COLO668 (cell line): Measurements from ENCODE around the gene STEAP2.
A peak's percentile ranks its signal among the peaks of the same experiment; 100 is the strongest.
"Not testable (repeated sequence)": the region's sequence is repeated elsewhere in the genome, so short reads cannot be mapped to it uniquely, and the experiment has no call there.

Experiments used
- DNase-seq: peaks from one replicate; lab custom pipeline; 2025; ENCODE audit not compliant: unreplicated experiment; lab: John Stamatoyannopoulos, UW

Gene STEAP2

DNA sequence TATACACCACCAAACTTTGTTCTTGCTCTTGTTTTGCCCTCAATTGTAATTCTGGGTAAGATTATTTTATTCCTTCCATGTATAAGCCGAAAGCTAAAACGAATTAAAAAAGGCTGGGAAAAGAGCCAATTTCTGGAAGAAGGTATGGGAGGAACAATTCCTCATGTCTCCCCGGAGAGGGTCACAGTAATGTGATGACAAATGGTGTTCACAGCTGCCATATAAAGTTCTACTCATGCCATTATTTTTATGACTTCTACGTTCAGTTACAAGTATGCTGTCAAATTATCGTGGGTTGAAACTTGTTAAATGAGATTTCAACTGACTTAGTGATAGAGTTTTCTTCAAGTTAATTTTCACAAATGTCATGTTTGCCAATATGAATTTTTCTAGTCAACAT lies 20.9 kb downstream of the STEAP2 start:
- no peak for DNase-seq

DNA sequence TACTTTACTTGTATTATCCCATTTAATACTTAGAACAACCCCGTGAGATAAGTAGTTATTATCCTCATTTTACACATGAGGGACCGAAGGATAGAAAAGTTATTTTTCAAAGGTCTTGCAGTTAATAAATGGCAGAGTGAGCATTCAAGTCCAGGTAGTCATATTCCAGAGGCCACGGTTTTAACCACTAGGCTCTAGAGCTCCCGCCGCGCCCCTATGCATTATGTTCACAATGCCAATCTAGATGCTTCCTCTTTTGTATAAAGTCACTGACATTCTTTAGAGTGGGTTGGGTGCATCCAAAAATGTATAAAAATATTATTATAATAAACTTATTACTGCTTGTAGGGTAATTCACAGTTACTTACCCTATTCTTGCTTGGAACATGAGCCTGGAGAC lies 22.0 kb downstream of the STEAP2 start:
- no peak for DNase-seq

DNA sequence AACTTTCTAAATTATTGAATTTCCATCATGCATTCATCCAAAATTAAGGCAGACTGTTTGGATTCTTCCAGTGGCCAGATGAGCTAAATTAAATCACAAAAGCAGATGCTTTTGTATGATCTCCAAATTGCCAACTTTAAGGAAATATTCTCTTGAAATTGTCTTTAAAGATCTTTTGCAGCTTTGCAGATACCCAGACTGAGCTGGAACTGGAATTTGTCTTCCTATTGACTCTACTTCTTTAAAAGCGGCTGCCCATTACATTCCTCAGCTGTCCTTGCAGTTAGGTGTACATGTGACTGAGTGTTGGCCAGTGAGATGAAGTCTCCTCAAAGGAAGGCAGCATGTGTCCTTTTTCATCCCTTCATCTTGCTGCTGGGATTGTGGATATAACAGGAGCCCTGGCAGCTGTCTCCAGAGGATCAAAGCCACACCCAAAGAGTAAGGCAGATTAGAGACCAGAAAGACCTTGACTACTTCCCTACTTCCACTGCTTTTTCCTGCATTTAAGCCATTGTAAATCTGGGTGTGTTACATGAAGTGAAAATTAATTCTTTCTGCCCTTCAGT lies 25.3 kb downstream of the STEAP2 start:
- DNase-seq: no peak

DNA sequence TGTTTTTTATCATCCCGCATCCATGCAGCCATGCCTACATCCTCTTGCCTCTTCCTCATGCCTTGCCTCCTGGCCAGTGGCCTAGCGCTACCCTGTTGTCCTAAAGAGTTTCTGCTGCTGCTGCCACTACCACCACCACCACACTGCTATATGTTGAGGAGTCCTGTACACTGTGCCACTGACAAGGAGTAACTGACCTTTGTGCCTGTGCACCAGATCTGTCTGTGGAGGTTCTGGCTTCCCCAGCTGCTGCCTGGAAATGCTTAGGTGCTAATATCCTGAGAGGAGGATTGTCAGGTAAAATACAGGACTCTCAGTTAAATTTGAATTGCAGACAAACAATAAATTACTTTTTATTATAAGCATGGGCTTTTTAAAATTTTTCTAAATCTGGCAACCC lies 26.5 kb downstream of the STEAP2 start:
- DNase-seq: no peak

DNA sequence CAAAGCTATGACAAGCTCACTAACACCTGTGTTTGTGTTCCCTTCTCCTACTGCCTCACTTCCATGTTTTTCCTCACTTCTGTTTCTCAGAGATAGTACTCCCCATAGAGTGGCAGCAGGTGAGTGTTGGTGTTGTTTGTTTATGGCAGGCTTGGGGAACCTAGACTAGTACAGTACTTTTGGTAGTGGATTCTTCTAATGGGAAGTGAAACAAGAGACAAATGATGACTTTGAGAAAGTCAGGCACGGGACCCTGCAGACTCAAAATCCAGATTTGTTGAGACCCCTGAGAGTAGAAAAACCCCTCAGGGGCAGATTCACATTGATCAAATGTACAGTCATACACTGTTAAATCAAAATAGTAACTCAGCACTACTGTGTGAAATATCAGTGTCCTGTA lies 27.0 kb downstream of the STEAP2 start:
- DNase-seq: no peak

DNA sequence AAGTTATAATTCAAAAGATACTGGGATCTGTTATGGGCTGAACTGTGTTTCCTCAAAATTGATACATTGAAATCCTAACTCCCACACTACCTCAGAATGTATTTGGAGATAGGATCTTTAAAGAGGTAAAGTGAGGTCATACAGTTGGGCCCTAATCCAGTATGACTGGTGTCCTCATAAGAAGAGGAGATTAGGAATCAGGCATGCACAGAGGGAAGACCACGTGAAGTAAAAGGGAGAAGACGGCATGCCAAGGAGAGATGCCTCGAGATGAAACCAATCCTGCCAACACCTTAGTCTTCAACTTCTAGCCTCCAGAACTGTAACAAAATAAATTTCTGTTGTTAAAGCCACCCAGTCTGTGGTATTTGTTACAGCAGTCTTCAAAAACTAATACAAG lies 27.5 kb downstream of the STEAP2 start:
- DNase-seq: no peak

DNA sequence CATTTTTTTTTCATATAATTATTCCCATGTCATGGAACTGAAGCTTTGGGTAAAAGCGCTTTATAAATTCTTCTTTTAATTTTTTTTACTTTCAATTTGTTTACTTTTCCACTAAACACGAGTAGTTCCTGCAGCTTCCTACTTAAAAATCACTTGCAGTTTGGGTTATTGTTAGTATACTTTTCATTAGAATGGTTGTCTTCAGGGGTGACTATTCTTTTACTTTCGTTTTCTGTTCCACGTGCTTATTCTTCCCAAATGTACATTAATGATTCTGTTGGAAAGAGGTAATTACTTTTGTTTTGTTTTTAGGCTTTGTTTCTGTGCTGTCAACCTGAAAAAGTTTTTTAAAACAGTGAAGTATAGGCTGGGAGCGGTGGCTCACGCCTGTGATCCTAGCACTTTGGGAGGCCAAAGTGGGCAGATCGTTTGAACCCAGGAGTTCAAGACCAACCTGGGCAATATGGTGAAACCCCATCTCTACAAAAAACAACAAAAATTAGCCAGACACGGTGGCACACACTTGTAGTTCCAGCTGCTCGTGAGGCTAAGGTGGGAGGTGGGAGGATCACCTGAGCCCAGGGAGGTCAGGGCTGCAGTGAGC lies 28.2 kb downstream of the STEAP2 start:
- DNase-seq: no peak

DNA sequence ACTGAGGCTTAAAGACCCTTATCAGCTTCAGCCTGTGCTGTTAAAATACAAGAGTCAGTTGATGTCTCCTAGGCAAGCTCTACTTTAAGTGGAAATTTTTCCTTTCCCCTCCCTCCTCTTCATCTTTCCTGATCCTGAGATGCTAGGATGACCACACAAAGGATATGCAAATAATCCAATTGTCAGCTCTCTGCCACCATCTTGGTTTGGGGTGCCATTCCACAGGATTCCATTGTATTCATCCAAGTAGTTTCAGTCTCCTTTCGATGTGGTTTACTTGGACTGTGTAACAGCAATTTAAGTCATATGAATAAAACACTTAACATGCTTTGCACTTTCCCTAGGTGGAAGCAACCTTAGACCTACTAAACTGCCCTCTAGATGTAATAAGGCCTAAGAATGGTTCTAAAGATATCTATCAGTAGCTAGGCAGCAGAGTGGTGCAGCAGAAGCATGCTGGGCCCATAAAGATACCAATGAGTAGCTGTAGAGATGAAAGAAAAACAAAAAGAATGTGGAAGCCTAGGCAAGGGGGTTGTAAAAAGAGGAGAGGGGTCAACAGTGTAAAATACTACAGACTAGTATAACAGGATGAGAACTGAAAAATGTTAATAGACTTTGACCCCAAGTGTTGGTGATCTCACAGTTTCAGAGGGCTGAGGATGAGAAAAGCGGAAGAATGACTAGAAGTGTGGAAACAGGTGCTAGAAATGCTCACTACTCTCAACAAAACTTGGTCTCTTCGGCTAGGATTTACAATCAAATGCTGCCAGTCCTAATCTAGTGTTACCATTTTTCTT lies 31.0 kb downstream of the STEAP2 start:
- DNase-seq: no peak

DNA sequence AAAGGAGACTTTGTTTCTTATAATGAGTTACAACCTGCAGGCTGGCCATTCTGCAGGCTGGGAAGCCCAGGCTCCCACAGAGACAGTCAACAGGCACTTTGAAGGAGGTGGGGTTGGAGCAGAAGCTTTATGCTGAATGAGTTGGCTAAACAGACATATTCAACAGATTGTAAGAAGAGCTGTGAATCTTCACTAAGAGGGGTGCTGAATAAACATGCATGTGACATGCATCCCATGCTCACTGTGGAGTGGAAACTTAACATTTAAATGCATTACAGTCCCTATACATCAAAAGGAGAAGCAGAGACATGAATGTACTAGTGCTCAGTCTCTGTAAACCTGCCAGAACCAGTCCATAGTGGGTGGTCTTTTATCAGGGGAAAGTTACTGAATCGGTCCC lies 32.0 kb downstream of the STEAP2 start:
- DNase-seq: no peak

DNA sequence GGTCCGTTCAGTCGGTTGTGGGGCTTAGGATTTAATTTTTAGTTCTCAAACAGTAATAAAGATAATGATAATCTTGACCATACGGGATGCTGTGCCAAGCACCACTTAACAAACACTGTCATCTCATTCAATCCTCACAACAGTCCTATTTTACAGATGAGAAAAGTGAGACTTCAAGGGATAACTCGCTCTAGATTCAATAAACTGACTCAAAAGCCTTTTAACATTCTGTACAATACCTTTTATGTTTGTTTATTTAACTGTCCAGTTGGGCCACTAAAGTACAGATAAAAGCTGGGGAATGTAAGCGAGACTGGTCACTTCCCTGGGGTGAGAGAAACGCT lies 33.0 kb downstream of the STEAP2 start:
- DNase-seq: no peak

DNA sequence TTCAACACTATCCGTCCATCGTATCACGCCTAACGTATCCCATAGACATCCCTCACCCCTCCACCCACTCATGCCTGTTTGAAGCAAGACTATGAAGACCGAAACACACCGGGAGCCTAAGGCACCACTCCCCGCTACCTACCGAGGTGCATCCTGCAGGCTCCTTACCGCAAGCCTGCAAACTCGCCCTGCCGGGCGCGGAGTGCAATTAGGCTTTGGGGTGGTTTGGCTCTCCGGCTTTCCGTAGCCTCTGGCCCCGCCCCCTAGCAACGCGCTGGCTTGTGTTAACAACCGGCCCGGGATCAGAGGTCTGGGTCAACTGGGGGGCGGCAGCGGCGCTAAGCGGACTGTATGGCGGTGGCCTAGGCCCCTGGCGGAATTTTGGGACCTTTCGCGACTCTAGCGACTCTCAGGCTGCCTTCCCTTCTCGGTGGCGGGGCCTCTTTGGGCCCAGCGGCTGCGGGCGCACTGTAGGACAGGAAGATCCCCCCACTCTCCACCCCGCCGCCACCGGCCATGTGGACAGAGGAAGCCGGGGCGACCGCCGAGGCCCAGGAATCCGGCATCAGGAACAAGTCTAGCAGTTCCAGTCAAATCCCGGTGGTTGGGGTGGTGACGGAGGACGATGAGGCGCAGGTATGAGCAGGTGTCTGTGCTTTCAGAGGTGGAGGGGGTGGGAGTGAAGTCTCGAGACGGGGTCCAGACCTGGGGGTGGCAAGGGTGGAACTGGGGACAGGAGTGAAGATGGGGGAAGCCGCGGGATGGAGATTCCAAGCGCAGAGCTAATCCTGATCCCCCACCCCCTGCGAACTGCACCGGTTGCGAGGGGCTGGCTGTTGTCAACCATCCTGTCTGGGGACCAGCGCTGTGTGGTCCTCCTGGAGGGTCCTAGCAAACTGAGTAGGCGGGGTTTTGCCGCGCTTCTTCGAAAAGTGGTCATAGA lies 33.6 kb downstream of the STEAP2 start, which contains the start of gene CFAP69:
TSS of gene CFAP69 (plus strand) at position 266 of the 943 bp plus-strand sequence. CDS start at position 517, 251 bp downstream.
- peak; percentile 81 for DNase-seq

DNA sequence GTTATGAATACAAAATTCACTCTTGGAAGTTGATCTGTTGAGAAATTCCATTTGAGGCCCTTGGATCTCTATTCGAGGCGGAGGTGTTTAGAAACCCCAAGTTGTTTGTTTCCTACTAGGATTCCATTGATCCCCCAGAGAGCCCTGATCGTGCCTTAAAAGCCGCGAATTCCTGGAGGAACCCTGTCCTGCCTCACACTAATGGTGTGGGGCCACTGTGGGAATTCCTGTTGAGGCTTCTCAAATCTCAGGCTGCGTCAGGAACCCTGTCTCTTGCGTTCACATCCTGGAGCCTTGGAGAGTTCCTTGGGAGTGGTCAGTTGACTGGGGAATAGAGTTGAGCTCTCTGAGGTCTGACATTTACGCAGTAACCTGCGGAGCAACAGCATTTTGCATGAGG lies 34.6 kb downstream of the STEAP2 start:
- no peak for DNase-seq

DNA sequence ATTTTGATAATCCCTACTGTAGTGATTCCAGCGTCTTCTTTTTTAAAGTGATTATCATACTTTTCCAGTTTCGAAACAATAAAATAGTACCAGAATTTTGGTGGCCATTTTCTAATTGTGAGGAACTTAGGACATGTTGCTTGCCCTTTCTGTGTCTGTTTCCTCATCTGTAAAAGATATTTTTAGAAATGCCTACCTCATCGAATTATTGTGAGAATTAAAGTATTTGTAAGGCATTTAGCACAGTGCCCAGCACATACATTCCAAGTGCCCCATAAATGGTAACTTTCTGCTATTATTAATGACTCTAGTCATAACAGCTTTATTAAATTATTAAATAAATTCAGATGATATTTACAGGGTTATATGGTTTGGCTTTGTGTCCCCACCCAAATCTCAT lies 37.2 kb downstream of the STEAP2 start:
- DNase-seq: no peak

DNA sequence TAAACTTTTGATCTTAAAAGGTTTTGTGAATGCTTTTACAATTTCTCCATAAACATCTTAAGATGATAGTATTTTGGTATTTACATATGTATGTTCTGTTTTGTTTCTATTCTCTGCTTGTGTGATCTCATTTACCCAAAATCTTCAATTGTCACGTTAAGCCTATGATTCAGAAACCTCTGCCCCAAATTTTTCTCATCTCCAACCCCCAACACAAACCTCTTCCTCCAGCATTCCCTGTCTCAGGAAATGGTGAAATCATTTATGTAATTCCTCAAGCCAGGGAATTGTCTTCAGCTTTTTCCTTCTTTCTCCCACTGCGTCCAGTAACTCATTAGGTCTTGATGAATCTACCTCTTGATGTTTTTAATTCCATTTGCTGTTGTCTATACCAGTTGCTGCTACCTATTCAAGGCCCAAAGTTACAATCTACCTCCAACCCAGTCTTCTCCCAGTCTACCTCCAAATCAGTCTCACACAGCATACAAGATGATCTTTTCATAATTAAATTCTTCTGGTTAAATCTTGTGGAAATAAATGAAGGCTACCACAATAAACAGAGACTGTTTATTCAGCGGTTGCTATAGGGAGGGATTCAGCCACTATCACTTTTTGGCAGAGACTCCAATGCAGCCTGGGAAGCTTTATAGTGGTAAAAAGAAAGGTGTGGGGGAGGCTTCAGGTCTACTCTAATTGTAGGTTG lies 39.2 kb downstream of the STEAP2 start:
- DNase-seq: no peak

DNA sequence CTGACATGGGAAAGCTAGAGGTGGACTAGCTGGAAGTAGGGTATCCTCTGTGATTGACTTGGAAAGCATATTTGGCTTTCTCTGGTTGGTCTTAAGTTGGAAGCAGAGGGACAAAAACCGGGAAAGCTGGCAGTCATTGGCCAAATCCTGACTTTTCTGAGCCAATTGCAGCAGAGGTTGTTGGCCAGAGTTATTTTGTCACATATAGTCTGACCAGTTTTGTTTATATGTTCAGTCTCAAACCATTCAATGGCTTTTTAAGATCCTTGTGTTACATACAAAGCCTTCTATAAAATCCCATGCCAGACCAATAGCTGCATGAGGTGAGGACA lies 39.7 kb downstream of the STEAP2 start:
- no peak for DNase-seq

DNA sequence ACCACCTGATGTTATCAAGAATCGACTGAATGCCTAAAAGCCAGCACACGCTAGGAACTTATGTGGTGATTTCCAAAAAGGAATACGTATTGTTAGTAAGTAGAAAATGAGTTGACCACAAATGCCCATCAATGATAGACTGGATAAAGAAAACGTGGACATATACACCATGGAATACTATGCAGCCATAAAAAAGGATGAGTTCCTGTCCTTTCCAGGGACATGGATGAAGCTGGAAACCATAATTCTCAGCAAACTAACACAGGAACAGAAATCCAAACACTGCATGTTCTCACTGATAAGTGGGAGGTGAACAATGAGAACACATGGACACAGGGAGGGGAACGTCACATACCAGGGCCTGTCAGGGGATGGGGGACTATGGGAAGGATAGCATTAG lies 44.5 kb downstream of the STEAP2 start:
- not testable (repeated sequence) for DNase-seq

DNA sequence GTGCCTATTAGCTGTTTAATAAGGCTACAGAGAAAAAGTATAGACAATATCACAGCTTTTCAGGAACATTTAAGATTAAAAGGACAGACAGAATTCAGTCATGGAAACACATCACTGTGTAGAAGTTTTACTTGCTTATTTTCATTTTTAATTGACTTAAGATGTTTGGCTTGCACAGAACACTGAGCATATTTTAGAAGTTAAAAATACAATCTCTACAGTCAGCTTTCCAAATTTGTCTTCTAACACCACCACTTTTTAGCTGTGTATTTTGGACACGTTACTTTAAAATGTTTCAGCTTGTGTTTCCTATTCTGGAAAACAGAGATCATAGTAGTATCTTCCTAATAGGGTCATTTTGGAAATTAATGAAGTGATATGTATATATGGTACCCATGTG lies 45.2 kb downstream of the STEAP2 start:
- no peak for DNase-seq

DNA sequence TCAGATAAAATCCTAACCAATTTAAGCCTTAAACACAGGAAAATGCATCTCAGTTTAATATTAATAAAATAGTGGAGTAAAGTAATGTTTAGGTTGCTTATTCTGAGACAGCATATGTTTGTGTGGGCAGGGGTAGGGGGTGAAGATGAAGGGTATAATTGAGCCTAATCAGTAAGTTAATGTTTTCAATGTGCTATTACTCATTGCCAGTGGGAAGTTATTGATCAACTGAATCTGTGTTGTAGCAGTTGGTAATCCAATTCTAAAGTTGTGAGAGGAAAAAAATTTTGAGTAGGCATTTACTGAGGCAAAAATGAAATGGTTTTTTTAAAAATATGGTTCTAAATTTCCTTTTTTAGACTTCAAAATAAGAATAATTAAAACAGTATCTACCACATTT lies 49.9 kb downstream of the STEAP2 start:
- DNase-seq: no peak

DNA sequence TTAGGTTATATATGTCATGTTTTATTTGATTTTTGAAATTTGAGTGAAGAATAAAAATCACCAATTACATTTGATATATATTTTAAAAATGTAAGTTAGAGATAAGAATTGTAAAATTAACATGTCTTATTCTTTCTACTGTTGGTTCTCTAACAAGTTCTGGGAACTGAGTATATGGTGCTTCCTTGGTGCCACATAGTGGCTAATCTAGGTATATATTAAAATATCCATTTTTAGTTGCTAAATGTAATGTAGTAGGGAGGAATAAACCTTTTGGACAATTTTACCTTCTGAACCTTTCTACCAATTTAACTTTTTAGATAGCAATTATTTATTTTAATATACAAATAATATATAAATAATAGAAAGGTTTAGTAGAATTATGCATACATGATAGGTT lies 50.9 kb downstream of the STEAP2 start:
- DNase-seq: no peak

DNA sequence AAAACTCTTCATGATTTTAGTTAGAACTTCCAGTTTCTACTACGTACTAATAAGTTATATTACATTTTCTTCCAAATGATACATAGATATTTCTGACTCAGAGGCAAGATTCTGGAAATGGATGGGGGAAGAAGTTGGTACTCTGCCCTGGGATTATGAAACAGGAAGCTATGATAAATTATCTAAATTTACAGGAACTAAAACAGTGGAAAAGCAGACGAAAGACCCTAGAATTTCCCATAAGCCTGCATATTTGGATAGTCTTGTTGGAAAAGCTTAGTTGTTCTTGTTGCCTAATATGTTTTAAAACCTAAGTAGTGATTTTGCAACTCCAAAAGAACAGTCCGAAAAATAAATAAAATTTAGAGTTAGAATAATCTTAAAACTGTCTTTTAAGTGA lies 55.3 kb downstream of the STEAP2 start:
- DNase-seq: no peak

DNA sequence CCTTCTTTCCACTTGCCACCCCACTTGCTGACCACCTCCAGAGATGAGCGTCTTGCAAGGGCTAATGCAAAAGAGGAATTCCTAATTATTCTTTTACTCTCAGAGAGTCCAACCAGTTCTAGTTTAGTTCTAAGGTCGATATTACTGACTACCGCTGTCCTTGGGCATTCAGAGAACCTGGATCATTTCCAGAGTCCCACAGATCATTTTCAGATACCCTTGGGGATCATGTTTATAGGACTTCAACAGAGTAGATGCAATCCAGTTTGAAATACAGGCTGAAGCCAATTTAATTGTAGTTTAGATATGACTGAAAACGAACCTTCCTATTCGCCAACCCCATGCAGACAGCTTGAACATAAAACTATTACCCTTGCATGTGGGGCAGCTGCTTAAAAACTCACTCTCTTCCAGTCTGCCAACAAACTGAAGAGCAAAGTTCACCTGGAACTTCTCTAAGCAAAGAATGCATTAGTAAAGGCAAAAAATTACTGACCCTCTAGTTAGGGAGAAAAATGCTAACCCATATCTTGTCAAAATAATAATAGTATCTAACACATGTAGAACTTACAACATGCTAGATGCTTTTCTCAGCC lies 55.8 kb downstream of the STEAP2 start:
- no peak for DNase-seq
